Renal cortical epithelial cell (primary cell): ENCODE measurements around the gene C3orf22. TPM values are rescaled to one million over a fixed set of nuclear protein-coding genes. Genes with fewer than 3 reads are reported as not detected.

Experiments
- DNase-seq: peaks from one replicate; pipeline ENCODE4 v3.0.0-alpha.2; 2011; ENCODE audit warnings: low read depth
- total RNA-seq: library from RNA; depleted of rRNA; stranded (reverse); fragments of >200 nt; gene quantifications from 2 replicates; pipeline ENCODE4 v1.2.3, GENCODE V29; 2014

Gene C3orf22
- total RNA-seq, 1 donor from 2014 or later, result not detected

DNA sequence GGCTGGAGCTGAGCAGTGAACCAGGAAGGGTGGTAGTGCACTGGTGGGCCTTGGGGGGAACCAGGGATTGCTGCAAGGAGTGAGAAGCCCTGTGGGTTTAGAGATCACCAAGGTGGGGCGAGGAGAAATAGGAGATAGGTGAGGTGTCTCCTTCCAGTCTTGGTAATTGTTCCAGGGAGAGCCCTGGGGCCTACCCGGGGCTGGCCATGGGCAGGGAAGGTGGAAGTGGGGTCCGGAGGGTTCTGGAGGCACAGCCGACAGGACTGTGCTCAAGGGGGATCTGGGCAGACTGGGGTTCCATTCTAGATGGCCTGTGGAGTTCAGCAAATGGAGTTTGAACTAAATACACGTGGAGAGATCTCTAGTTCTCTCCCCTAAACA is 30.3 kb downstream of the C3orf22 start:
- DNase-seq, result no peak

DNA sequence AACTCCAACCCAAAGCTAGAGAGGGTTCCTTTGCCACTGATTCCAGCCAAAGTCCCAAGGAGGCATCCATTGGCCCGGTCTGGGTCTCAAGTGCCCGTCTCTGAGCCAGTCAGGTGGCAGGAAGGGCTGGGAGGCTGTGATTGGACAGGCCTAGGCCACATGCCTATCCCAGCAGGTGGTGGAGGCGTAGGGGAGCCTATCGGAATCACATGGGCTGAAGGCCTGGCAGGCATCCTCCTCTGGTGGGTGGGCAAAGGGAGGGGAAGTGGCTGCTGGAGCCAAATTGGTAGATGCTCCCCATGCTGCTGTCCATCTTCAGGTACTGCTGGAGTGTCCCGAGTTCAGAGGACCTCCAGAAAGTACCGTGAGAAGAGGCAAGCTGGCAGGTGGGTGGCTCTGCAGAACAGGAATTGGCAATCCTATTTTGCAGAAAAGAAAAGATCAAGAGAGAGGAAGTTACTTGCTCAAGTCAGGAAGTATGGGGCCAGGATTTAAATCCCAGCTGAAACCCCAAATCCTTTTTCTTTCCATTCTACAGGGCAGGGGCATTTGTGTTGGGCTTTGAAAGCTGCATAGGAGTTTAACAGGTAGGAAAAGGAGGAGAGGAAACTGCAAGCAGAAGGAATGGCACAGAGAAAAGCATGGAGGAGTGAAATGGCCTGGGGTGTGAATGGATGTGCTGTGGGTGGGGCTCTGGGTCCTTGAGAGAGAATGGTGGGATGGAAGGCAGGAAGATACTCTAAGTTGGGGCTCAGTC is 31.1 kb downstream of the C3orf22 start:
- no peak for DNase-seq

DNA sequence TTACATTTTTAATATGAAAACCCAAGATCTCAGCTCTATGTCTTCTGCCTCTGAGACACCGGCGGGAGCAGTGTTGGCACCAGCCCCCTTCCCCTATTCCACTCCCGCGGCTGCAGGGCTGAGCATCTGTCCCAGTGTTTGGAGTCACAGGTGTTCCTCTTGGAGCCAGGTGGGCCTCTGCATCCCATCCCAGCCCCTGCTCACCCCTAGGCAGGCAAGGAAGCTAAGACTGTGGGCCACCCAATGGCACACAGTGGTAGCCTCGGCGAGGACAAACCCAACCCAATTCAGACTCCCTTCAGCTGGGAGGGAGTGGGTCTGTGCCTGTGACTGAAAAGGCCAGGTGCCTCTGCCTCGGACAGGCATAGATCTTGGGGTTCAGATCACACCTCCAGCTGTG is 31.7 kb downstream of the C3orf22 start:
- DNase-seq, result no peak

DNA sequence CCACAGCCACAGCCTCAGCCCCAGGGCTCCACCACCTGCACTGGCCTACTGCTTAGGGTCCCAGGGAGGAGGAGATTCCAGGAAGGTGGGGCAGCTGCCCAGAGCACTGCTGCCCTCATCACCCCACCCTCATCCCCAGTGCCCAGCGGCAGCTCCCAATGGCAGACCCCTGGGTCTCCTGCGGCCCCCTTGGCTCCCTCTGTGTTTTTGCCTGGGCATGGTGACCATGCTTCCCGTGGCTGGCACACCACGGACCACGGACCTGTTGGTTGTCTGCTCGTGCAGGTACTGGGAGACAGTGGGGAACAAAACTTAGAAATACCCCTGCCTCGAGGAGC is 32.1 kb downstream of the C3orf22 start:
- no peak for DNase-seq

DNA sequence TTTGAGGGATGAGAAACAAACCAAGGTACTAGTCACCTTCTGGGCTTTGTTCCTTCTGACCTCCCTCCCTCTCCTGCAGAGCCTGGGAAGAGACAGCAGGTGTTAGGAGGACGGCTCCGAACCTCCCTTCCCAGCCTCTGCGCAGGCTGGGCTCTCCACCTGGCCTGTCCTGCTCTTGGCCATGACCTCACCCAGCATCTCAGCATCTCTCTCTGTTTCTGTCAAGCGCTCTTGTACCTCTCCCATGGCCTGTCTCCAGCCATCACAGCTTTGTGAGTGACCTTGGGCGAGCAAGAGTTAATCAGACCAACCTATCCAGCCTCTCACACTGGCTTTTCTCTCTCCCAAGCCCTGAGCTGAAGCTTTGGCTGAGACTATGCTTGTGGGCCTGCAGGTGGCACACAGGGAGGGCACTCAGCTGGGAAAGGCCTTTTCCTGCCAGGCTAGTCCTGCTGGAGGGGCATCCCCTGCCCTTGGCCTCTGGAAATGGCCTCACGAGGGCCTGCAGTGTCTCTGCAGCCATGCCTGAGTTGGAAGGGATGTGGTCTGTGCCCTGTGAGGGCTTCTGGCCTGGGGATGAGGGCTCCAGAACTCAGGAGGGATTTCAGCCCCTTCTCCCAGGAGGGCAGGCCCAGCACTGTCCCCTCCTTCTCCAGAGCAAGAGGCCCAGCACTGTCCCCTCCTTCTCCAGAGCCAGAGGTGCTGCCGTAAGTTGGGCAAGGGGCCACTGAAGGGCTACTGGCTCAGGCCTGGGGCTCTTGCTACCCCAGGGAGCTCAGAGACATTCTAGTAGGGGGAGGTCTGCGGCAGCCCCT is 32.7 kb downstream of the C3orf22 start:
- no peak for DNase-seq

DNA sequence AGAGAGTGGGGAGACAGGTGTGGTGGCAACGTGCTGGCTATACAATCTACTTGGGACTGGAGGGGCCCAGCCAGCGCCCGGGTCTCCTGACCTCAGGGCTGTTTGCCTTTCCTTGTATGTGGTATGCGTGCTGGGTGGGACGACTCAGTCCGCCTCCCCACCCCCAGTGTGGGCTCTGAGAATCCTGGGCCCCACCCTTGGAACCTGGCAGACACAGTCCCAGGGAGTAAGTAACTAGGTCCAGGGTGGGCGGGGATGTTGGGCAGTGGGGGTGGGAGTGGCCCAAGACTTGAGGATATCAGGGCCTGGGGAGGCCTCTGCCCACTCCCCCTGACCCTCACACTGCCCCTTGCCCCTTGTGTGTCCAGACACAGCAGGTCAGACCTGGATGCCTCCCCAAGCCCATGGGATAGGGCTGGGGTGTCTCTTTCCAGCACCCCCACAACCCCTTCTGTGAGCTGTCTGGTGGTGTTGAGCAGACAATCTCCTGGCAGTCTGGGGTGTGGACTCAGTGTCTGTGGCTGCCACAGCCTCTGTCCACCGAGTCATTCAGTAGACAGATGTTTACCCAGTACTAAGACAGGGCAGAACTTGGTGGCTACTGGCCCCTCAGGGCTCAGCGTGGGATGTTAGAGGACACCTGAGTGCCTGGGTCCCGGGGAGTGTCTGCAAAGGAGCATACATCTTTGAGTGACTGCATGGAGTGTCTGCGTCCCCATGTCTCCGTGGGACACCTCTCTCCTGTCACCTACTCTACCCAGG is 33.5 kb downstream of the C3orf22 start:
- no peak for DNase-seq

DNA sequence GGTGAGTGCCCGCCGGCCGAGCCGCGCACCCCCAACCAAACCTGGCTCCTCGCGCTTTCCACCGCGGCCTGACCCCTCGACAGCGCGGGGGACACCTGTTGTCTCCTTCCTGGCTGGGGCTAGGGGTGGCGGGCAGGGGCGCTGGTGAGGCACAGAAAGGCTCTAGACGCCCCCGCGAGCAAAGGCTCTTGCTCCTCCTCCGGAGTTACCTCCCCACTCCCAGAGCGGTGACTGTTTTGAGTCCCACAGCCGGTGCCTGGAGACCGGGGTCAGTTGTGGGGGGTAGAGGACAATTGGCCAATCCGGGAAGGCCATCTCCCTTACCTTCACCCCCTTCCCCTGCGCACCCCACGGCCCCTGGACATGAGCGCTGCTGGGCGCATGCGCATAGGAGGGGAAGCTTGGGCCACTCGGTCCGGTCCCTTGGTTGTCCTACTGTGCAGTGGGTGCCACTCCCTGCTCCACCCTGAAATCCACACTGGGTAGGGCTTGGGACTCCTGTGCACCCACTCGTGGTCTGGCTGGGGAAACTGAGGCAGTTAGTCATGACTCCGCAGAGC is 34.2 kb downstream of the C3orf22 start:
- DNase-seq, result no peak

DNA sequence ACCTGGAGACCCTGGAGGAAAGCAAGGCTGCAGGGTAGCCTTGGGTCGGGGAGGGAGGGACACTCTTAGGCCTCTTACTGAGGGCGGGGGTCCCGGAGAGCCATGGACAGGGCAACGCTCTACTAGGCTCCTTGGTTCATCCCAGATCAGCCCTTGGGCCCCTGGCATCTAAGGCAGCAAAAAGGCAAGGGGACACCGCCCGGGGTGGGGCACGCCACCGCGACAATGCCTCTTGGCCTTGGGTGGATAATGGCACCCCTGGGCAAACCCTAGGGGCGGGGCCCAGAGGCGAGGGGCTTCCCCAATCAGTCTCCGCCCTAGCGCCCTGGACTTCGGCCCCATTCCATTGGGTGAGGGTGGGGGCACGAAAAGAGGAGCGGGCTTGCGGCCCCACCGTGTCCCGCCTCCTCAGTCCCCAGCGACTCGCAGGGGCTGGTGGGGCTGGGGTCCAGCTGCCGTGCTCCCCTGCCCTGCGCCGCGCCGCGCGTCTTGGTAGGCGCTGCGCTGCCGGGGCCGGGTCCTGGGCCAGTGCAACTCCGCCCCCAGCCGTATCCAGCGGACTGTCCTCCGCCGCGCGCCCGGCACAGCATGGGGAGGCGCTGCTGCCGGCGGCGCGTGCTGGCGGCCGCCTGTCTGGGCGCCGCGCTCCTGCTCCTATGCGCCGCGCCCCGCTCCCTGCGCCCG is 34.8 kb downstream of the C3orf22 start, which contains the start of gene CHST13:
TSS of gene CHST13 (plus strand) at position 411 of the 684 bp plus-strand sequence. CDS start at position 589, 178 bp downstream.
- no peak for DNase-seq

DNA sequence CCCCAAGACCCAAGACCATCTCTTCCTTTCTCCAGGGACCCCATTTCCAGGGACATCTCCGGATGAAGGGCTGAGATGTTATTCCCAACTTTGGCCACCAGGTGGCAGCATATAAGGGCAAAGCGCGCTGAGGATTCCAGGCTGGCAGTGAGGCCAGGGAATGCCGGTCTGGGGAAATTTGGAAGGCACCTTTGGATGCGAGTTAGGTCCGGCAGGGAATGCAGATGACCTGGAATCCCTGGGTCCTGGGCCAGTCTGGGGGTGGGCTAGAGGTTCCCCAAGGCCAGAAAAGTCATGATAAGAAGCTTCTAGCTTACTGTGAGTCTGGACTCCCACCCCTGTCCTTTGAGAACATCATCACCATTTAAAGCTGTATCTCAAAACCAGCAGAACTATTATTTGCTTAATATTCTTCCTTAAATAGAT is 36.4 kb downstream of the C3orf22 start:
- peak; percentile 18 for DNase-seq

DNA sequence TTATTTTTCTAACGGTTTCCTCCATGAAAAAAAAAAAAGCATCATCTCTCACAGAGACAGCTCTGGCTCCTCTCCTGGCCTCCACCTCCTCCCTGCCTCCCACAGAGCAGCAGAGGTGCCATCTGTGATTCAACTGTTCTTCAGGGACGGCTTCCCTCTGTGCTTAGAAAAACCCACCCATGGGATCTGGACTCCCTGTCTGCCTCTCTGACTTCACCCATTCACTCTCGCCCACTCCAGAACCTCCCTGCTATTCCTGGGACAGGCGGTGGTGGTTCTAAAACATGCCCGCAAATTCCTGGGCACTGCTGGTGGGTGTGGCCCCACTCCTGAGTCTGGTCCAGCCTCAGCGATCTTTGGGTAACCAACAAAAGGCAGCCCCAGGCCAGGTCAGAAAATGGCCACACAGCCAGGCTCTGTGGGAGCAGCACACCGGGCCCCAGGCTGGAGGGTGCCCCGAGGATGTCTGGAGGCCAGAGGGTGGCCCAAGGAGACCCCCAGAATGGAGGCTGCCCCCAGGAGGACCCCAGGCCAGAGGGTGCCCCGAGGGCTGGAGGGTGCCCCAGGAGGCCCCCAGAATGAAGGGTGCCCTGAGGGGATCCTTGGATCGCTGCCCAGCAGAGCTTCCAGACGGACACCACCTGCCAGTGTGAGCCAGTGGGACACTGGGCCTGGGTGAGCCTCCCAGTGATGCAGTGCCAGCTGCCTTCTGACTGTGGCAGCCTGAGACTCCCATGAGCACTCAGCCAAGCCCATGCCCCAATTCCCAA is 37.4 kb downstream of the C3orf22 start:
- no peak for DNase-seq

DNA sequence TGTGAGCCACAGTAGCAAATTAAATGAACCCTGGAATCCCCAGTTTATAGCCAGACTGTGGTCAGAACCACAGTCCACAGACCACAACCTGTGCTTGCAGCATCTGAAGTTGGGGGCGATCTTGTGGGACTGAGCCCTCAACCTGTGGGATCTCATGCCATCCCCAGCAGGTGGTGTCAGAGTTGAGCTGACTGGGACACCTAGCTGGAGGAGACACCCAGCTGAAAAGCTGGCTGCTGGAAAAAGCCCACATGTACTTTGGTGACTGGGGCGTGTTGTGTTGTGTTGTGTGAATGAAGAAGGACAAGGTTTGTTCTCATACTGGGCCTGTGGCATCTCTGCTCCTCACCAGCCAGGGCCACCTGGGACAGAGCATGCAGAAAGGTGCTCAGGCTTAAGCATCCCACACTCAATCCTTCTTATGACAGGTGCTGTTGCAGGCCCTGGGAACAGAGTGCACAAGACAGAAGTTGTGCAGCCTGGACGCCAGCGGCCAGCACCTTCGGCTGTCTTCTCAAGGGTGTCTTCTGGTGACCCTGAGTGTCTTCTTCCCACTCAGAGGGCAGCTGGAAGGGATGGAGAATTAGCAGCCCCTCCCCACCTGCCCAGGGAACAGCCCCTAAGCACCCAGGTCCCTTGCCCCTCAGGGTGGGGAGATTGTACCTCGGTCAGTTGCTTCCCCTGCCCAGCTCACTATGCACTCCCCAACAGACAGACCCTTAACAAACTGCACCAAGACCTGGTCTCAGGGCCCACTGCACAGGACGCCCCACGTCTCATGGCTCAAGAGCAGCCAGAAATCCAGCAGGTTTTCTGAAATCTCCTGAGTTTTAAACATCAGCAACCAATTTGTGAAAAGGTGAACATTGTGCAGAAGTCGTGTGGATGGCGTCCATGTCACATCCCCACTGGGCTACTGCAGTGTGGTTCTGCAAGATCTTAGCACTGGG is 39.0 kb downstream of the C3orf22 start:
- DNase-seq, result no peak

DNA sequence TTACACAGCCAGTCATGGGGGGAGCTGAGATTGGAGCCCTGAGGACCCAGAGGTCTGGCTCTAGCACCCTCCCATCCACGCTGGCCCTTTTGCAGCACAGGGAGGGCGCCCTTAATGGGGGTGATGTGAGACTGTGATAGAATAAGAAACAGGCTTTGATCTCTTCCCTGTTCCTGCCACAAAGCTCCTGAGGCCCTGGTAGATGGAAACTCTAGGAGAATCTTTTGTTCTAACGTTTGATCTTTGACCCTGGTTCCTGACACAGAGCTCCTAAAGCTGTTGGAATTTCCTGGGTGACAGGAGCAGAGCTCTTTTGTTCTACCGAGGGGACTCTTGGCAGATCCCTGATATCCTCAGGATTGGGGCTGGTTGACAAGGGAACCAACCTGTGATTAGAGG is 40.0 kb downstream of the C3orf22 start:
- DNase-seq, result no peak

DNA sequence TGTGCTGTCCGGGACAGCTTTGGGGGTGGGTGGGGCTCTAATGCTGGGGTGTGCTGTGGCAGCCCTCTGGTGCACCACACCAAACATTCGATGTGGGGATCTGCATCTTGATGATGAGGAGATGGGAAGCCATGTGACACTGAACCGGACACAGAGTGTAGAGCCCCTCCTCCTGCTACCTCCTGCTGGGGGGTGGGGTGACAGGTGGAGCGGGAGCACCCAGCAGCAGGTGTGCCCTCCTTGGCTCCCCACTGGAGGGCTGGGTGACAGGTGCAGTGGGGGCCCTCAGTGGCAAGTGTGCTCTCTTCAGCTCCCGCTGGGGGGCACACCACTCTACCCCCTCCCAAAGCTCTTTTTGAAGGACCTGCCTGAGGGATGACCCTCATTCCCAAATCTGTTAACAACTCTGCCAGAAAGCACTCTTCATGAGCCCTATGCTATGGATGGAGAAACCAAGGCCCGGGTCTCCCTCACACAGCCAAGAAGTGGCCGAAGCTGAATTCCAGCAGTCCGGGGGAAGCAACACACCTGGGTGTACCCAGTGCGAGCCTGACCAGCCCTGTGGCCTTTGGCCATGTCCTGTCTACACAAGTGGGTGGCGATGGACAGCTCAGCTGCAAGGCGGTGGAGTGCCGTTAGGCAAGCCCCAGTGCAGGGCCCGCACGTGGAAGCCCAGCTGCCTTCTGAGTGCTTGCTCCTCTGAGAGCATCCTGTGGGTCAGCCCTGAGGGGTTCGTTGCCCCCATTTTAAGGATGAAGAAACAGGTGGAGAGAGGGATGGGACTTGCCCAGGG is 40.5 kb downstream of the C3orf22 start:
- DNase-seq, result no peak

DNA sequence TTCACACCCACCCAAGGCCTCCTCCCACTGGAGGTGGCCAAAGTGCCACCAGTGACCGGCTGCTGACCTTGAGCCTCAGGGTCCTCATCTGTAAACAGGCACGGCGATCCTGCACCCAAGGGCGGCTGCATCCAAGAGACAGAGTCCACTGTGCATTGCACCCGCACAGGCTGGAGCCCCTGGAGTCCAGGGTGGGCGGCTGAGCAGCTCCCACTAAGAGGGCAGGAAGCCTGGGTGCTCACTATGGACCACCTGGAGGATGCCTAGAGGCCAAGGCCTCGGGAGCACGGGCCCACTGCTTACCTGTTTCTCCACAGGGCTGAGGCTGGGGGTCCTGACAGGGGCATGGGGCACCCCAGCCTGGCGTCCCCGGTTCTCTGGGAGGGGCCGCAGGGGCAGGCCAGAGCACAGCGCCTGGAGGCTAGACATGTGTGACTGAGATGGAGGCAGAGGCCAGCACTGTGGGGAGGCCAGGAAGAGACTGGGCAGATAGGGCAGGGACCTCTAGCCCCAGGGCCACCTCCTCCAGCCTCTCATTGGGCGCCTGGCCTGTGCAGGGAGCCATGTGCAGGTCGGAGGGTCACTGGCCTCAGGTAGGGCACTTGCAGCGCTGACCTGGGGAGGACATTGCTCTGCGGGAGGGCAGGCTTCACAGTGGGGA is 41.3 kb downstream of the C3orf22 start, which contains the start of gene UROC1:
TSS of gene UROC1 (minus strand) at position 483 of the 661 bp plus-strand sequence. CDS start at position 429, 54 bp downstream.
- no peak for DNase-seq

DNA sequence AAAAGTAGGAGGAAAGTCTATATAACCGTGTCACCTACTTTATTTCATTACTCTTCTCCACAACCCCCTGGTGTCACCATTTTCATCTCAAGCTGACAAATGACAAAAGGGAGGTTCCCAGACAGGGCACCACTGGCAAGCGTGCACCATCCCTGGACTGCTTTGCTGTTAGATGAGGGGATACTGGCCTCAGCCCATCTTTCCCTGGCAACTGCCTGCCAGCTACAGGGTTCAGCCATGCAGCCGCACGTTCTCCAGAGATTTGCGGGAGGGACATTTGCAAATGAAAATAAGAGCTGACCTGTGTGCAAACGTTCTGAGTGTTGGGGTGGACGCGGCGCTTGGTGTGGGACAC is 41.8 kb downstream of the C3orf22 start:
- no peak for DNase-seq

DNA sequence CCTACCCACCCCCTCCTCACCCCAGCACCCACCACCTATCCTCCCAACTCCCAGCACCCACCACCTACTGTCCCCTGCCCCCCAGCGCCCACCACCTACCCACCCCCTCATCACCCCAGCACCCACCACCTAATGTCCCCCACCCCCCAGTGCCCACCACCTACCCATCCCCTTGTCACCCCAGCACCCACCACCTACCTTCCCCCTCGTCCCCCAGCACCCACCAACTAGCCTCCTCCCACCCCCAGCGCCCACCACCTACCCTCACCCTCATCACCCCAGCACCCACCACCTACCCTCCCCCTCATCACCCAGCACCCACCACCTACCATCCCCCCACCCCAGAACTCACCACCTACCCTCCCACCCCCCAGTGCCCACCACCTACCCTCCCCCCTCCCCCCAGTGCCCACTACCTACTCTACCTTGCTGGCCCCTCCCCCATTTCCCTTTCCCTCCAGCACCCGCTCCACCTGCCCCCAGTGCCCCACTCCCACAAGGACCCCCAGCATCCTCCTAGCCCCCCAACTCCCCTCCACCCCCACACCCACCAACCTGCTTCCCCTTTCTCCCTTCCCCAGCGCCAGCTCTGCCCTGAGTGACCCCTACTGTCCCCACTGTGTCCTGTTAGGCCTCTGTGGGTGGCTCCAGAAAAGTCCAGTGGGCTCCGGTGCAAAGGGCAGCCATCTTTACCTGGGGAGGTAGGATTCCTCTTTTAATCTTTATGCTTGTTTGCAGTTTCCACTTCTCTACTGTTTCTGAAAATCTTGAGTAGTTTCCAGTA is 42.4 kb downstream of the C3orf22 start:
- no peak for DNase-seq

DNA sequence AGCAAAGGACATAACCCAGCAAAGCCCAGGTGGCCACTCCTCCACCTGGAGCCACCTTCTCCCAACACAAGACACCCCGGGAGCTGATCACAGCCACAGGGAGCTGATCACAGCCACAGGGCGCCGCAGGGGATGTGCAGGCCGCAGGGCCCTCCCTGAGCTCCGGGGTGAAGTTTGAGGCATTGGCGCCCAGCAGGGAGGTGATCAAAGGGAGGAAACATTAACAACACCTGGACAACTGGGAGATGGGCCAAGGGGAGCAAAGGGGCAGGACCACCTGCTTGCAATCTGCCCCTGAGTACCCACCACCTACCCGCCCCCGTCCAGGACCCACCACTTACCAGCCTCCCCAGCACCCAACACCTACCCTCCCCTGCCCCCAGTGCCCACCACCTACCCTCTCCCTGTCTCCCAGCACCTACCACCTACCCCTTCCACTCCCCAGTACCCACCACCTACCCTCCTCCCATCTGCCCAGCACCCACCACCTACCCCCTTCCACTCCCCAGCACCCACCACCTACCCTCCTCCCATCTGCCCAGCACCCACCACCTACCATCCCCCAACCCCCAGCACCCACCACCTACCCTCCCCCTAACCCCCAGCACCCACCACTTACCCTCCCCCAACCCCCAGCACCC is 43.5 kb downstream of the C3orf22 start:
- no peak for DNase-seq
